GM19463 (cell line): ENCODE data around the gene MPP1.

Experiments used
- ATAC-seq: cut with Tn5 transposase; IDR thresholded peaks from one replicate; pipeline ENCODE4 v1.9.1; 2021; ENCODE audit warnings: mild to moderate bottlenecking, moderate library complexity; ENCODE audit not compliant: unreplicated experiment

Gene MPP1

GRCh38 chrX:154776753-154777152 lies 28.5 kb downstream of the MPP1 start:
- no peak for ATAC-seq

DNA sequence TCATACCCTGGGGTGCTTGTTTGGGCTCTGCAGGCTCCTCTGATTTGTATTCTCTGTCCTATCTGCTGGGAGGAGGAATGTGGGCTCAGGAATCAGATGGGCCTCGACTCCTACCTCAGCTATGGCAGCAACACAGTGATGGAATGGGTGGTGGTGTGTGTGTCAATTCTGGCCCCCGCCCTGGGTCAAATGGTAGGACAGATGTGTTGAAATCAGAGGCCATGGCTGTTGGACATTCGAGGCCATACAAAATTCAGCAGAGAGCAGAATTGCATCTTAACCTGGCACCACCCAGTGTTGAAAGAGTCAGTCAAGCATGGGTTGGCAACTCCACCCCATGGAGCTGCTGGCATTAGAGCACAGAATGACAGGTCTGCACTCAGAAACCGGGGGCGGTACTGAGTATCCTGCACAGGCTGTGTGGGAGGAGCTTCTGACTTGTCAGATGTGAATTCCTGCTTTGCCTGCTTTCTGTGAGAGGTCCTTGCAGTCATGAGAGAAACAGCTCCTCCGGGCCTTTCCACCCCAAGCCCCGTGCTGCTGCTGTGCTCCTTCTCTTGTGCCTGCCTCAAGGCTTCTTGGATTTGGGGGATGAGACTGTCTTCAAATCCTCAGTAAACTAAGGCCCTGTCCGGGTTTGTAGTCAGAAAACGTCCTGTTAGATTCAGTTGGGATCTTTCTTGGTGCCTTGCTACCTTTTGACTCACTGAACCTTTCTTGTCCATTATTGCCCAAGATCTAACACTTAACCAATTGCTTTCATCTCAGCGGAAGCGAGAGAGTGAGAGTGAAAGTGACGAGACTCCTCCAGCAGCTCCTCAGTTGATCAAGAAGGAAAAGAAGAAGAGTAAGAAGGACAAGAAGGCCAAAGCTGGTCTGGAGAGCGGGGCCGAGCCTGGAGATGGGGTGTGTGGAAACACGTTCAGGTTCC lies 29.6 kb downstream of the MPP1 start:
- no peak for ATAC-seq

DNA sequence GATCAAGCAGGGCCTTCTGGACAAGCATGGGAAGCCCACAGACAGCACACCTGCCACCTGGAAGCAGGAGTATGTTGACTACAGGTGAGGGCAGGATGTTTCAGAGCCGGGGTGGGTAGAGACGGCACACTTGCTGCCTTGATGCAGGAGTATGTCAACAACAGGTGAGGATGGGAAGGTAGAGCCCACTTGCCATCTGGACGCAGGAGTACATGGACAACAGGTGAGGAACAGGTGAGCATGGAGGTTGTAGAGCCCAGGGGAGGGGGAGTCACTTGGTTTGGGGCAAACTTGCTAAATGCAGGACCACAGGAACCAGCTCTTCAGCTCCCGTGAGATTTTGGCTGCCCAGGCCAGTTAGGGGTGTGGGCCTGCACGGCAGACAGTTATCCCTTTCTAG lies 30.7 kb downstream of the MPP1 start:
- ATAC-seq: no peak

DNA sequence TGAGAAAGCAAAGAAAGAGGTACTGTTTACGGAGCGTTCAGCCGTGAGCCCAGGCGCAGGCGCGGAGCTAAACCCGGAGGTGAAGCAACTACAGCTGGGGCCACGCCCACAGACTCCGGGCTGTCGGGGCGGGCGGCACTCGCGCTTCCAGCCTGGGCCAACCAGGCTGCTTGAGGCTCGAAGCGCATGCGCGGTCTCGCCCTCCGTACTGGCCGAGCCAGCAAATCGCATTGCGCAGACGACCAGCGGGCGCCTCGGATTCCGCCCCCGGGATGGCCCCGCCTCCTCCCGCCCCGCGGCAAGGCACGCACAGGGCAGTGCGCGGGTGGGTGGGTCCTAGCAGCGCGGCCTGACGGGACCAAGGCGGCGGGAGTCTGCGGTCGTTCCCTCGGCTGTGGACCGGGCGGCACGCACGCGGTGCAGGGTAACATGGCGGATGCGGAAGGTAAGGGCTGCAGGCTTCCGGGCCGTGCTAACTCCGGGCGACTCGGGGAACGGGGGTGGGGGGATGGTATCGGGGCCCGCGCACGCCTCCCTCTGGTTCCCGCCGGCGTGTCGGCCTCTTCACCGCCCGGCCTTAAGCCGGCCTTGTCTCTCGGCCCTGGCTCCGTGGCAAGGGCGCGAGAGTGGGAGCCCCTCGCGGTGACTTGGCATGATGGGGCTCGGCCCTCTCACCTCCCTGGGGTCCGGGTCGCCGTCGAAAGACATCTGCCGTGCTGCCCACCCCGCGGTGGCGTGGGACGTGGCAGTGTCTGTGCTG lies 42.6 kb downstream of the MPP1 start, which contains the start of gene DKC1:
TSS of gene DKC1 (plus strand) at position 328 of the 760 bp plus-strand sequence. CDS start at position 430, 102 bp downstream.
- peak; percentile 84 for ATAC-seq

DNA sequence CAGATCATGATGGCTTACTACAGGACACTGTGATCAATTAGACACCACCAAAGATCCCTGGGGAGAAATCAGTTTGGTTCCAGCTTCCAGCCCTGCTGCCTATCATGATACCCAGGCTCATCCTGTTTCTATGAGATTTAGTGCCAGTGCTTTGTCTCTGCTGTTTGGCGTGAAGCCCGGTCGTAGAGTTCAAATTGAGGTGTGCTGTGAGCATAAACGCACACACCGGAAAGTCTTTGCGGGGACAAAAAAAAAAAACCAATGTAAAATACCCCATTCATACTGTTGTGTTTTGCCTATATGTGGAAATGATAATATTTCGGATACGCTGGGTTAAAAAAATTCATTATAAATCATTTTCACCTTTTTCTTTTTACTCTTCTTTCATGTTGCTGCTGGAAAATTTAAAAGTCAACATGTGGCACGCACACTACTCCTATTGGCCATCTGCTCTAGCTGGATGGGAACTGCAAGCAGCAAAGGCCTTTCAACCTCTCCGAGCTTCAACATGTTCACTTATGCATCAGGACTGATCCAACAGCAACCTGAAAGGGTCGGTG lies 43.2 kb downstream of the MPP1 start:
- no peak for ATAC-seq

- no peak for ATAC-seq
Observed at GRCh38 chrX:154758696-154759095, 46.6 kb downstream of the MPP1 start.

DNA sequence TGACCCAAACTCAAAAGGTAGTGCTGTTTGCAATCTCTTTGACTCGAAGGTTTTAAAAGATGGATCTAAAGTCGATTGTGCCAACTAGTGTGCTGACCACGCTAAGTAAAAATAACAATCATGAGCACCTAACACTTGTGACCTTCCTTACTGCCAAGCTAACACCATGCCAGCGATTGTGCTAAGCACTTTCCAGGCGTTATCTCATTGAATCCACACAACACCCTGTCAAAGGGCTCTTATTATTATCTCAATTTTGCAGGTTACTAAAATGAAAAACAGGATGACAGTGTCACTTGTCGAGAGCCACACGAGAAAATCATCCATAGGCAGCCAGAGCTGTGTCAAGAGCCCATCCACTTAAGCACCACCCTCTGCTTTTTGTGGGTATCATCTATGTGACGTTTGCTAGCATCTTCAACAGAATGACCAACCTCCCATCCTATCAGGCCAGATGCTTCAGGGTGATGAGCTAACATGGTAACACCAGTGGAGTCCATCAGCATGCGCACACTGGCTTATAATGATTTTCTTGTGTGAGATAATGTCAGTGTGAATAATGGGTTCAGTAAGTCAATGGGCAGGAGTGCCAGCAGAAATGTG lies 53.5 kb downstream of the MPP1 start:
- ATAC-seq: no peak

GRCh38 chrX:154751203-154751668 lies 54.0 kb downstream of the MPP1 start:
- peak; percentile 22 for ATAC-seq

DNA sequence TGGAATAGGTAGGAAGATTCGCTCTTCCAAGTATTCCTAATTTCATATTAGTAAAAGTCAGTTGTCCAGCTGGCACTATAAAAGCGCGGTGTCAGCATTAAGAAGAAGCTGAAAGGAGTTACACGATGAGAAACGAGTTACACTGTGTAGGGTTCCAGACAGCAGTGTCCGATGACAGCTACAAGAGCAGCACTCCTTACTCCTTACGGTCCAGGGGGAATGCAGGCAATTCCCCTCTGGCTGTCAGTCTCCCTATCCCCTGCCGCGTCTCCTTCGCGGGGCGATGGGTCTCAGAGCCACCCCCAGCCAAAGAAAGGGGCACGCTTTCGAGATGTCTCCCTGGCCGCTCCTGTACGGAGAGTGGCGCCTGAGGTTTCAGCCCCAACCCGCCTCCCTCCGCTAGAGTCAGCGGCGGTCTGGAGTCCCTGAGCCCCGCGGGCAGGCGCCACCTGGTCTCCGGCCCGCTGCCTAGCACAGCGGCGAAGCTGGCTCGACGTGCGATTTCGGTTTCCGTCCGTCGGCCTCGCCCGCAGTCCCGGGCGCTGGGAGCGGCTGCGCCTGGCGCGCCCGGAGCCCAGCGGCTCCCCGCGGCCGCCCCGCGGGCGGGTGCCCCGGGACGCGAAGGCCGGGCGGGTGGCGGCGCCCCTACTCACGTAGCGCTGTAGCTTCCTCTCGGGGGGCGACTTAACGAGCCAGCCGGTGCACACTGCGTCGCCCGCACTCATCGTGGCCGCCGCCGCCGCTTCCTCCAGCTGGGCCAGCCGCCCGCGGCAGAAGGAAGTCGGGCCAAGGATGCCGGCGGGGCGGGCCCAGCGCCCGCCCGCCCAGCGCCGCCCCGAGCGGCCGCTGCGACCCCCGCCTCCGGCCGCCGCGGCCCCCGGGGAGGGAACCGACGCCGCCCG lies 54.7 kb downstream of the MPP1 start, which contains the start of gene GAB3:
TSS of gene GAB3 (minus strand) at position 777 of the 902 bp plus-strand sequence. CDS start at position 725, 52 bp downstream.
- ATAC-seq: peak; percentile 71

- ATAC-seq: no peak
Observed at GRCh38 chrX:154749856-154750255, 55.4 kb downstream of the MPP1 start.

GRCh38 chrX:154748712-154749339 lies 56.5 kb downstream of the MPP1 start:
- ATAC-seq: peak; percentile 47

- ATAC-seq: no peak
Observed at GRCh38 chrX:154742613-154743012, 62.7 kb downstream of the MPP1 start.

DNA sequence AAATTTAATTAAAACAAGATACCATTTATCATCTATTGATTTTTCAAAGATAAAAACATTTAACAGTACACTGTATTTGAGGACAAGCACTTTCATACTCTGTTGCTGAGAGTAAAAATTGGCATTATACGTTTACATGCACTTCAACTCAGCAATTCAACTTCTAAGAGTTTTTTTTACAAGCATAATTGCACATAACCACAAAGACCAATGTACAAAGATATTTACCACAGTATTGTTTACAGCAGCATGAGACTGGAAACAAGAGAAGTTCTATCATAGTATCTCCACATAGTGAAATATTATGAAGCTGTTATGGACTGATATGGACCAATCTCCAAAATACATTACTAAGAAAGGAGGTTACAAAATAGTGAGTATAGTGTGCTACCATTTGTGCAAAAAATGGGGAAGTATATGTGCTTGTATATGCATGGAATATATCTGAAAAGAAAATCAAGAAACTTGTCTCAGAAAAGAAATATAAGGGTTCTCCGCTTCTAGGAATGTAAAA lies 65.3 kb downstream of the MPP1 start:
- ATAC-seq: no peak

DNA sequence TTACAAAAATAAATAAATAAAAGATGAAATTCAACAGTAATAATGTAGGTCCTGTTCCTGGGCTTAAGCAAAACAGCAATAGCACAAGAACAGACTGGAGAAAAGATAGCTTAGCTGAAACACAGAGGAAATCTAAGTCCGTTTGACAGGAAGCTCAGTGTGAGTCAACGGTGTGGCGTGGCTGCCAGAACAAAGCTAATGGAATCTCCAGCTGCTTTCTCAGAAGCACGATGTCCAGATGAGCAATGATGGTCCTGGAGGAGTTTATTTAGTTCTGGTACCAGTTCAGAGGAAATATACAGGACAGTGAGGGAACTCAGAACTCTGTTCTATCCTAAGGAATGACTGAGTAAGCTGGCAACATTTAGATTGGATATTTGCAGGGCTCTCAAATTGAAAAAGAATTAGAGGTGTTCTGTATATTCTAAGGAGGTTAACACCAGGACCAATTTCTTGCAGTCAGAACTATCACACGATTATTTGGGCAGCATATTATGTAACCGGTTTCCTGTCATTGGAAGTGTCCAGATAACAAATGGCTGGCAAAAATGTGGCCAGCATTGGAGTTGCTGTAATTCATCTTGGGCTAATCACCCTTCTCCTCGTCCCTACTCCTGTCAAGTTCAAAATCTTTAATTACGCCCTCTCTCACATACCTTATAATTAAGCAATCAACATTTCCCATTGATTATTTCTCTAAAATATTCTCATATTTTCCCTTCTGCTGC lies 67.1 kb downstream of the MPP1 start:
- no peak for ATAC-seq

GRCh38 chrX:154737136-154737535 lies 68.1 kb downstream of the MPP1 start:
- ATAC-seq: no peak

DNA sequence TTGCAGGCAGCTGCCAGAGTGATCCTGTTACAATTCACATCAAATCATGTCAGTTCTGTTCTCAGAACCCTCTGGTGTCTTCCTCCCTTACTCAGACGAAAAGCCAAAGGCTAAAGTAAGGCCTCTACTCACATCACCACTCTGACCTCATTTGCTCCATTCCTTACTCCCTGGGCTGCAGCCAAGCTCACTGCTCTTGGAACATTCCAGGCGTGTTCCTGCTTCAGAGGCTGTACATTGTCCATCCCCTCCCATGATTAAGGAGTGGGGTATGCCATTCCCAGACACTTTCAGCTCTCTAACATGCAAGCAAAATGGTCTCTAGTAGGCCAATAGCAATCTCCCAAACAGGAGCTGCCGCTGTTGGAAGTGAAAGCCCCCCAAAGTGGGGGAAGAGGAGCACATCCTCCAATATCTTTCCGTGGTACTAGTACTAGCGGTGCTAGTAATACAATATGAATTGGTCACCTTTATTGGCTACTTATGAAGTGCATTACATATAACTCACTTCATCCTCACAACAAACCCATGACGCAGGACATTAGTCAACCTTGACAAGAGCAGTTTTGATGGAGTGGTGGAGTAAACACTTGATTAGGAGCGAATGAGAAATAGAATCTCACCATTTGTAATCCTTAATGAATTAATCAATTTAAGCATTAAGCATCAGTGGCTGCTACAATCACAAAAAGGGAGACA lies 69.4 kb downstream of the MPP1 start:
- no peak for ATAC-seq

DNA sequence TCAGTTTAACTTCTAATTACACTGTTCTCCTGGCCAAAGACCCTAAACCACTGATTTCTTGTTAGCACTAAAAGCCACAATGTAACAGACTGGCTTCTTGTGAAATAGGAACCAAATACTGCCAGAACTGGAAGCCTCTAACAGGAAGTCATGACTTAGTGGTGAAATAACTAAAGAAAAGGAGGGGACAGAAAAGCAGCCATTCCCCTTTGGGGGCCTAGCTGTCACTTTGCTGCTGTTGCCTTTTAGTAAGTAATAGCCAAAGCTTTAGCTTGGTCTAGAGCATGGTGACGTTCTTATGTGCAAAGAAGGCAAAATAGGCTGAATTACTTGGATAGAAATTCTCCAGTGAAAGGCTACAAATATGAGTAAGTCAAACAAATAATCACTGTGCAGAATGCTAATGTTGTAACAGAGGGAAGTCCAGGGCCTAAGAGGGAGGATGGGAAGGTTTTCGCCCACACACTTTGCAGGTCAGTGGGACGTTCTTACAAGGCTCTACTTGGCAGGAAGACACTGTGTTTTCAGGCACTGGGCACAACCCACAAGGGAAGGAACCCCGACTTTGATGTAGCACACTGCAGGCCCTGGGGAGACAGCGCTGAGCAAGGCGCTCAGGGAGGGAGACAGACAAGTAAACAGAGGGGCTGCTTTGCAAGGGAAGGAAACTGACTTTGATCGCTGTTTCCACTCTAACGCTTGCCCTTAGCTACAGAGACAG lies 71.1 kb downstream of the MPP1 start:
- ATAC-seq: peak; percentile 59
